ENCODE results near the gene TF.

The TF gene

DNA sequence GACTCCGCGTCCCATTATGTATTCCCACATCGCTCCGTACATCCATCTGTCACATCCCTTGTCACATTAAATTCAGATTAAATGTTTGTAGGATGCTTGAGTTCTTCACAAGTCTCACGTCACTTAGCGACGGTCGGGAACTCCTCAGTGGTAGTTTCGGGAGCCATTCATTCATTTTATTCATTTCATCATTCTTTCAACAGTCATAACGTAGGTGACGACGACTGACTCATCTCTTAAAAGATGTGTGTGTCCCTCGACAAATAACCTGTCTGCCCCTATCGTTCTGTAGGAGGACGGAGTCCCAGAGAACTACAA, 59.1 kb downstream of the TF start:
- no peak for DNase-seq (ENCODE audit: low read depth in 4 of 4, low spot score in 1 of 4)

DNA sequence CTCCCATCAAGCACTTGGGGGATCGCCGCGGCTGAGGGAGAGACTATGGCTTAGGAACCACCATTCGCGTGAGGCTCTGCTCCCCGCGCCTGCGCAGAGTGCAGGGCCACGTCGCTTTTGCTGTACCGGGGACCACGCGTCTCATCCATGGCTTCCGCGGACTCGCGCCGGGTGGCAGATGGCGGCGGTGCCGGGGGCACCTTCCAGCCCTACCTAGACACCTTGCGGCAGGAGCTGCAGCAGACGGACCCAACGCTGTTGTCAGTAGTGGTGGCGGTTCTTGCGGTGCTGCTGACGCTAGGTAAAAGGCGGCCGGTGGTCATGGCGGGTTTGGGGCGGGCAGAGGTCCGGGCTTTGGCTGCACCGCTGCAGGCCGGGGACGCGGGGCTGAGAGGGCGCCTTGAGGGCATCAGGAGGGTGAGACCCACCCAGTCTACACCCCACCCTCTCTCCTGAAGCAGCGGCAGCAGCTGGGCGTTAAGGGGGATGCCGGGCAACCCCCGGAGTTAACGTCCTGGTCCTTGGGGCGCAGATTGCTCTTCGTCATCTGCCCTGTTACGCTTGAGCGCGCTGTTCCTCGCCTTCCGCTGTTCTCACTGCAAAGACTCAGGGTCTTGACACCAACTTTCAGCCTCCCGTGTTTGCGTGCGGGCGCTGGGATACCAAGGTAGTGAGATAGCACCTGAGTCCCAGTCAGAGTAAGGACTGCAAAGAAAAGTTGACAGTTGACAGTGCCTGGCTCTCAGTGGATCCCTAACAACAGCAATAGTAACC, 59.7 kb downstream of the TF start, which contains the start of gene SRPRB:
TSS of gene SRPRB (plus strand) at position 114 of the 774 bp plus-strand sequence. CDS start at position 148, 34 bp downstream.
- DNase-seq (ENCODE audit: low read depth in 4 of 4, low spot score in 1 of 4) = peak; percentile 86 to 94 (median 93)

DNA sequence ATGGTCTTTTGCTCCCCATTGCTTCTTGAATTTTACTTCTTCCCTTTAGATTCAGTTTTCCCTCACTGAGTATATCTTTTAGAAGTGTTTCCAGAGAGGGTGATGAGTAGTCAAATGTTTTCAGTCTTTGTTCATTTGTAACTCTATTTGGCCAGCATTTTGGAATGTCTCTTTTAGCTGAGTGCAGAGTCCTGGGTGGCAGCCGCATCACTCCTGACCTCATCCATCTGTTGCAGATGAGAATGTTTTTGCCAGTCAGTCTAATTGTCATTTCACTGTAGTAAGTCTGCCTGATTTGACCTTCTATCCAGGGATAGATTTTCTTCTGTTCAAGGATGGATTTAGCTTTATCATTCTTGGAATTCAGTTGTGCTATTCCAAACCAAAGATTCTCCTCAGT, 66.7 kb downstream of the TF start:
- no peak for DNase-seq (ENCODE audit: low read depth in 4 of 4, low spot score in 1 of 4)

DNA sequence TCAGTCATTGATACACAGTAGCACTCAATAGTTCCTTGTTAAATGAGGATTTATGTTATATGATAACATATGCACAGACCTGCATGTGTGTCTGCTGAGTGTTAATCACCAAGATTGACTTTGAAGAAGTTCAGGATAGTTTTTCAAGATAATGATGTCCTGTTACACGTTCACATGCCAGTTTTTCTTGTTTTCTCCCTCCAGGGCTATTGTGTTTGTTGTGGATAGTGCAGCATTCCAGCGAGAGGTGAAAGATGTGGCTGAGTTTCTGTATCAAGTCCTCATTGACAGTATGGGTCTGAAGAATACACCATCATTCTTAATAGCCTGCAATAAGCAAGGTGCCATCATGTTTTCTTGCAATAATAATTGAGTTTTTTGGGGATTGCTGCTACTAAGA, 69.2 kb downstream of the TF start:
- DNase-seq (ENCODE audit: low read depth in 4 of 4, low spot score in 1 of 4) = no peak

DNA sequence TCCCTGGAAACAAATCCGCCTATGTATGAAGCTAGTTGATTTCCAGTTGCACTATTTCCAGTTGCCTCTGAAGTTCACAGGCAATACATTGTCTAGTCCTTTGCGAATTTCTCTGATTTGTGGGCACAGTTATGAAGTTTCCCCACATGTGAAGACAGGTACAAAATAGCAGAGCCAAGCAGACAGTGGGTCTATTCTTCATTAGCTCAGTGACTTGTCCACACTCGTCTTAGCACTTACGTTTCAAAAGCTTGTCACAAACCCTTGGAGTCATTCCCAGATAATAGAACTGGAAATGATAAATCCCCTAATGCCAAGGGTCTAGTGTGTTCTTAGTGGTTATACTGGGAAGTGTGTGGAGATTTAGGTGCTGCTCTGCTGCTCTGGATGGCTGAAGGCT, 73.9 kb downstream of the TF start:
- no peak for DNase-seq (ENCODE audit: low read depth in 4 of 4, low spot score in 1 of 4)

DNA sequence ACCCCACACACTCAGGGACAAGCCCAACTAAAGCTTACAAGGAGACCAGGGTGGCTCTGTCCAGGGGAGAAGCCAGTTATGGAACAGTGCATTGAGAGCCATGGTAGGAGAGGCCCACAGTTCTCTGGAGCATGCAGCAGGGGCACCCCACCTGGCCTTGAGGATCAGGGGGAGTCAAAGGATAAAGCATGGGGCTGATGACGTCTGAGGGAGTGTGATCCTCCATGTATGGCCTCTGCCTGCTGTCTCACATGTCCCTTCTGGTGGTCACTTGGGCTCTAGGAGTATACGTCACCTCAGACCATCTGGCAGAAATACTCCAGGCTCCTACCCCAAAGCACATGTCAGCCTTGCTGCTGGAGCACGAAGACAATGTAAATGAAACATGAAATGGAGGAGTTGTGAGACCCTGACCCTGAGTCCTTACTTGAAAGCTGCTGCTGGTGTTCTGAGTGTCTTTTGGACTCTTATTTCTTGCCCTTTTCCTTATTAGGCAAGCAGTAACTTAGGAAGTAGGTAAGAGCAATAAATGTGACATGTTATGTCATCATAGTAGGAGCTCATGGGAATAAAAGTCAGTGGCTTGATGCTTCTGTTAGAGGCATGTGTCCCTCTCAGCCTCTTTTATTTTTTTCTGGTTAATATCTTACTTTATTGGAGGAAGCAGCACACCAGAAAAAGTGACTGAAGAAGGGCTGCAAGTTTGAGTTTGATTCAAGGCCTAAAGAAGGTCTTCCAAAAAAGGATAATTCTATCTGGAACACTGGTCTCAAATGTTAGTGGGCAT, 74.9 kb downstream of the TF start:
- no peak for DNase-seq (ENCODE audit: low read depth in 4 of 4, low spot score in 1 of 4)

DNA sequence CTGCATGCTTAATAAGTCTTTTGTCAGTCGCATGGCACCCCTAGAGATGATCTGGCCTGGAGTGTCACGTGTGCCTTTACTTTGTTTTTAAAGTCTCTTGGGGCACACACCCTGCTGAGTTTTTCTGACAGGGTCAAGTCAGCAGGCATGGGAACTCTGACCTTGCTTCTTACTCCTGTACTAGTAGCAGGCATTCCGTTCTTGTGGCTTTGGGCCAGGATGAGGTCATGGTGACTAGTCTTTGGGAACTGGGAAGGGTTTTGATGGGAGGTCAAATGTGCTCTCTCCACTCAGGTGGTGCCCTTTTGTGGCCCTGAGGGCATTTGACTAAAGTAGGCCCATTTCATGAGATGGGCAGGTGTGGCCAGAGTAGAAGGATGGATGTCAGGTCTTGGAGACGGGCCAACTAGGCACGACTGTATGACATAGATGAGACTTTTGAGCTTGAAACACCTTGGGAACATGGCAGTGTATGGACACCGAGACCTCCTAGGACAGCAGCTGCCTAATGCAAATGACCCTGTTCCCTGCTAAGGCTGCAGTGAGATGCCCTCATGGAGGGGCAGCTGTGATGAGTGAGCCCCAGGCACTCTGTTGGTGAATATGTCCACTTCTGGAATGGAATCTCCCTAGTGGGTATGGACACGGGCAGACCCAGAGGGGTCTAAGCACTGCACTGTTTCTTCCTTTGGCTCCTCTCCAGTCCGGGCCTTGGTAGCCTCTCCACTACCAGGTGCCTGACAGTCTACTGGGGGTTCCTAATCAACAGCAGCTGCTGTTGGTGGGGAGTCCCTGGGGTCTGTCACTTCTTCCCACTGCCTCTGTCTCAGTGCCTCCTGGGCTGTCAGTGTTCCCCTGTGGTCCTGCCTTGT, 75.8 kb downstream of the TF start:
- no peak for DNase-seq (ENCODE audit: low read depth in 4 of 4, low spot score in 1 of 4)

DNA sequence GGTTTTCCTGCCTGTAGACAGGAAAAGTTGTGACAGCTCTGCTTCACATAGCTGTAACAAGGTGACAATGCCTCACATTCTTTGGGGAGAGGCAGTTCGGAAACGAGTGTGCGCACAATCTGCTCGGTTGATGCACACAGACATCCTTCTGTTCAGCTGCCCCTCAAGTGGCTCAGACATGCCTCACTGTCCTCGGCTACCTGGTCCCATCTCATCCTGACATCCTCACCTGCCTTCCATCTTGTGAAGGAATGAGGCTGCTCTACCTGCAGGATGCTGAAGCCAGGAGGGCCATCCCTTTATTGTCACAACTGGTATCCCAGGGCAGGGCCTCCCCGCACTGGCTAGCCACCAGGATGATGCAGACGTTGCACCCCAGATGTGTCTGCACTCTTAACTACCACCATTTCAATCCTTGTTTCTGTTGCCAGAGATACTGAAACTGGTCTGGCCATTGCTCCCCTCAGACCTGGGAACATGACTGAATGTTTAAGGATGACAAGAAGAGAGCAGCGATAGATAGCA, 78.8 kb downstream of the TF start:
- no peak for DNase-seq (ENCODE audit: low read depth in 4 of 4, low spot score in 1 of 4)

DNA sequence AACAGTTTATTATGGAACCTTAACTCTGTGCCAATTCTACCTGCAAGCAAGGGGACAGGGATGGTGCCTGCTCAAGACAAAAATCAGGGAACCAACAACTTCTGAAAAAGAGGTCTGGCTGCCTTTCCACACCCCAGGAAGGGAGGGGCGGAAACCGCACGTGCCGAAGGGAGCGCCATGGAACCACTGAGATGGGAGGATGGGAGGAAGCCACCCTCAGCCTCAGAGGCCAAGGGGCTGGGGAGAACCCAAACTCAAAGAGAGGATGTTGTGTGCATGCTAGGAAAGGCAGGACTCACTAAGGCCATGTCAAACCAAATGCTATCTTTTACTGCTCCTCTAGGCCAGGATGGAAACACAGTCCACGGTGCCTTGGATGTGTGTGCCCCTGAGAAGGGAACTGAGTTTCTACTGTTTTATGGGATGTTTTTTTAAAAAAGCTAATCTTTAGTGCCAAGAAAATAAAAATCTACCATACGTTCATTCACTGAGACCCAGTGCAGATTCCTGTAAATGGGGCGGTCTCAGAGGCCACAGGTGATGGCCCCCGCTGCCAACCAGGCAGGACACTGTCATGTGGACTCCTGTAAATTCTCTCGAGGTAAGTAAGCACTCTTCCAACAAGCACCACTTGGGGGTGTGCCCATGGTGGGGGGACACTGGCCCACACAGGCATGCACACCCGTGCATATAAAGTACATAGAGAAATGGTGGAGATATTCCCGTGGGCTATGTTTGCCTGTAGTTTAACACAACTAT, 80.0 kb downstream of the TF start:
- no peak for DNase-seq (ENCODE audit: low read depth in 4 of 4, low spot score in 1 of 4)

DNA sequence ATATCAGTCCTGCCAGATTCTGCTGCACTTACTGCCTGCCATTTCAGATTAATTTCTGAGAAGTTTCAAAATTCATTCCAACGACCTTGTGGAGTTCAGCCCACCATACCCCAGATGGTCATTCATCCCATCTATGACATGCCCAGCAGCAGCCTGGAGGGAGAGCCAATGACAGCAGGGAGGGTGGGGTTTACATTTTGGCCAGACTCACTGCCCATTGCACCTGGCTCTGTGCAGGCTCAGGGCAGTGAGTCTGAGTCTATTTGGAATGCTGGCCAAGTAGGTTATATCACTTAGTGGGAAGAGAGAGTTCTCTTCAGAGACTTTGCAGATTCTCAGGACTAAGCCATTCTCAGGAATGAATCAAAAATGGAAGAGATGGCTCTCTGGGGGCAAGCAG, 80.9 kb downstream of the TF start:
- no peak for DNase-seq (ENCODE audit: low read depth in 4 of 4, low spot score in 1 of 4)

DNA sequence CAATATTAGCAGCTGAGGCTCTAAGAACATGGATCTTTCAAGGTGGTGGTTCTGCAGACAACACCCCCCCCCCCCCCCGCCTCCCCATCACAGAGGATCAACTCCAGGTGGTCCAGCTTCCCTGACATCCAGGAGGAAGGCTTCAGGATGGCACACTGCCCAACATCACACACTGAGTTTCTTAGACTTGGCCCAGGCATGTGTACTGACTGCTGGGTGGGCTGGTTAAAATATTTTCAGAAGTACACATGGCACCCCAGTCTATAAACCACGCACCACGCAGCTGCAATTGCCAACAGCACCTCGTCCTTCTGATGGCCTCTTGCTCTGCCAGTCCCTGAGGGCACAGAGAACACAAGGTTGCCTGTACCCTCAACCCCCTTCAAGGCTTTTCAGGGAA, 81.5 kb downstream of the TF start:
- no peak for DNase-seq (ENCODE audit: low read depth in 4 of 4, low spot score in 1 of 4)

DNA sequence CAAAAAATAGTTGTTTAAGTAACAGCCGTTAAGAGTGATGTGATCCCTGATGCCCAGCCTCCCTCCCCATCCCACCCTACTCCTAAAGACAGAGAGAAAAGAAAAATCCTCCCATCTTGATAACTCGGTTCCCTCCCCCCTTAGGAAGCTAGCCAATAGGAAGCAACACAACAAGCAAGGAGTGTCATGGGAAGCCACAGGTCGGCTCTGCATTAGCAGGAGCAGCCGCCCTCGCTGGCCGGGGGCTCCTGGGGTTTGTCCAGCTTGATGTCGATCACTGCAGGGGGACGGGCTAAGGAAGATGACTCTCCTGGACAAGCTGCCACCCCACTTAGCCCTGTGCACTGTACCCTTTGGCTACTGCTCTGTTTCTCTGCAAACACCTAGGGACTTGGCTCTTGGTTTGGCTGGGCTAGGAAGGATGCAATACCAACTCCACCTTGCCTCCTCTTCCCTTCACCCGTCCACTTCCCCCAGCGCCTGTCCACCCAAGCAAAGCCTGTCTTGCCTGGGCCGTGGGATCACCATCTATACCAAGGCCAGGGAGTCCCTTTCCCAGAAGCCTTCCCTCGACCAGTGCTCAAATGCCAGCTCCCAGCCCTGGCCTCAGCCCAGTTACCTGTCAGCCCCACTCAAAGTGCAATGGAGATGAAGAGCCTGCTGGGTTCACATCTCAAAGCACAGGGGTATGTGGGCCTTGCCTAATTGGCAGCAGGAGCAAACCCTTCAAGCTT, 82.5 kb downstream of the TF start:
- no peak for DNase-seq (ENCODE audit: low read depth in 4 of 4, low spot score in 1 of 4)

DNA sequence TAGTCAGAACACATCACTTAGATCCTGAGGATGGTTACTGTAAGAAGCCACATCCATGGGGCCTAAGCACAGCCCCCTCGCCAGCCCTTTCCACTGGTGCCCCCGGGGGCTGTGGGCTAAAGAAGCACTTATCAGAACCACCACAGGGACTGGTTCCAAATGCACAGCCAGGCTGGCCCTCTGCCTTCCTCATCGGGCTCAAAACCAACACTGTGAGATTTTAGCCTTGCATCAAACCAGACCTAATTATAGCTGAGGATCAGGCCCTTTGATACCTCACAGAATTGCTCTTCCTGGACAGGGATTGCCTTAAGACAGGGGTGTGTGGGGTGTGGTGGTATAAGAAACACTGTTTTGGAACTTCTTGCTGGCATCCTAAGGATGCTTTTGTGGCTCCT, 83.1 kb downstream of the TF start:
- no peak for DNase-seq (ENCODE audit: low read depth in 4 of 4, low spot score in 1 of 4)

DNA sequence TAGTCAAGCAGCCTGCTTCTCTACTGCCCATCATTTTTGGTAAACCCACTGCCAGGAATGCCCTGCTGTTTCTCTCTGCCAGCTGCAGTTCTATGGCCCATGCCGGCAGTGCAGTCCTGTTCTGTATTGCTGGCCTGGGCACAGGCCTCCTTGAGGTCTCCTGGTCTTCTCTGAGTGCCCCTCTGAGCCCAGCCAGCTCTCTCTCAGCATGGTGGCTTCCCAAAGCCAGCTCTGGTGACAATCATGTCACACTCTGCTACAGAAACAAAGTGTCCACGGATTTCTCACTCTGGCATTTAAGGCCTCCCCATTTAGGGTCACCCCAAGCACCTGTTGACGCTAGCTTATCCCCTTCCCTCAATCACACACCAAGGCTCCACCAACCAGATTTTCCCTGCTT, 83.9 kb downstream of the TF start:
- DNase-seq (ENCODE audit: low read depth in 4 of 4, low spot score in 1 of 4) = no peak

DNA sequence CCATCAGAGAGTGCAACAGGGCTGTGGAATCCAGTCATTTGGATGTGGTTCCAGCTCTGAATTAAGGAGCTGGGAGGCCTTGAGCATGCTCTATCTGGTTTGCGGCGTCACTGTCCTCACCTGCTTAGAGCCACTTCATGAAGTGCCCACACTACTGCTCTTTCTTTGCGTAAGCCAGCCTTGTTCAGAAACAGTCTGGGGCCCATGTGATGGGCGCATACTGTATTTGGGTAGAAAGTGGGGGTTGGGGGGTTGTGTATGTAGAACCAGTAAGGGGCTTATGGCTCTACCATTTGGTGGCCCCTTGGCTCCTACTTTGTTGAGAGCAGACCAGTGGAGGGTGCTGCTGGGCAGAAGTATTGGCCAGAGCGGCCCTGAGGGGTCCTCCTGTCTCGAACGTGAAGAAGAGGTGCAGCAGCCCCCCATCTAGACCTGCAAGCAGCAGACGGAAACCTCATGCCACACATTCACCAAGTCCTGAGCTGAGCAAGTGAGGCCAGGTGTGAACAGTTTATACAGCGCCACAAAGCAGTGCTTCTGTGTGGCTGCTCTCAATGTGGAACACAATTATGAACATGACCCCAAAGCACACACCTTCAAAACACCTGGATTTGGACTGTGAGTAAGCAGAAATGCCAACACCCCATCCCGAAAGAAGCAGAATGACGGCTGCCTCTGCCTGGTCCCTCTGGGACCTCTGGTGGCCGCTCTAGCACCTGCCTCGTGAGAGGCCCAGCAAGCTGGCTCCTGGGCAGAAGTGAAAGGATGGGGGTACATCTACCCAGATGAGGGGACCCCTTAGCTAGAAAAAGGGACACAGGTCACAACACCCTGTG, 86.0 kb downstream of the TF start:
- DNase-seq (ENCODE audit: low read depth in 4 of 4, low spot score in 1 of 4) = no peak

DNA sequence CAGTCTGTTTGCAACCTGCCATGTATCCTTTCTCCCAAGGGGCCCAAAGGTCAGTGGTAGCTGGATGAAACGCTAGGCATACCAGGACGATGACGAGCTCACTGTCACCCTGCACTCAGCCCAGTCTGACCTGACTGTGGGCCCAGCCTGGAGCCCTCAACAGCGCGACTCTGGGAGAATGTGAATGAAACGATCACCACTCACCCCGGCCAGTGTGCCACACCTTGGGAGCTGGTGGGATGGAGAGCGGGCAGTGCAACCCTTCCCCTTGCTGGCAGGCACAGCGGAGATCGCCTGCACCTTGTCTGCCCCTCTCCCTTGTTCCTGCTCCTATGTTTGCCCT, 86.6 kb downstream of the TF start:
- DNase-seq (ENCODE audit: low read depth in 4 of 4, low spot score in 1 of 4) = no peak

DNA sequence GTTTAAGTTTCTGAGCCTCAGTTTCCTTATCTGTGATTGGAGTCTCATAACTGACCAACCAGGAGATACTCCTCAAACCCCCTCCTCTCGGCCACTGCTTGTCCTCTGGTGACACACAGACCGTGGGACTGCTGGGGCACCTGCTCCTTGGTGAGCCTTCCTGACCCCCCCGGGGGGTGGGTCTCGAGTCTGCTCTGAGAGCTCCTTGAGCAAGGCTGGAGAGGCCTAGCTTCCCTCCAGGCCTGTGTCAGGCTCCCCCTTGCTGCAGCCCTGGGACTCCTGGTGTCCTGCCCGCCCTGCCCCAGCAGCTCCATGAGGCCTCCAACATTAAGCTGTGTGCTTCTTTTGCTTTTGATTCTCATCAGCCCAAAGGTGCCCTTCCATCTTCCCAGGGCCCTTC, 87.1 kb downstream of the TF start:
- DNase-seq (ENCODE audit: low read depth in 4 of 4, low spot score in 1 of 4) = no peak

DNA sequence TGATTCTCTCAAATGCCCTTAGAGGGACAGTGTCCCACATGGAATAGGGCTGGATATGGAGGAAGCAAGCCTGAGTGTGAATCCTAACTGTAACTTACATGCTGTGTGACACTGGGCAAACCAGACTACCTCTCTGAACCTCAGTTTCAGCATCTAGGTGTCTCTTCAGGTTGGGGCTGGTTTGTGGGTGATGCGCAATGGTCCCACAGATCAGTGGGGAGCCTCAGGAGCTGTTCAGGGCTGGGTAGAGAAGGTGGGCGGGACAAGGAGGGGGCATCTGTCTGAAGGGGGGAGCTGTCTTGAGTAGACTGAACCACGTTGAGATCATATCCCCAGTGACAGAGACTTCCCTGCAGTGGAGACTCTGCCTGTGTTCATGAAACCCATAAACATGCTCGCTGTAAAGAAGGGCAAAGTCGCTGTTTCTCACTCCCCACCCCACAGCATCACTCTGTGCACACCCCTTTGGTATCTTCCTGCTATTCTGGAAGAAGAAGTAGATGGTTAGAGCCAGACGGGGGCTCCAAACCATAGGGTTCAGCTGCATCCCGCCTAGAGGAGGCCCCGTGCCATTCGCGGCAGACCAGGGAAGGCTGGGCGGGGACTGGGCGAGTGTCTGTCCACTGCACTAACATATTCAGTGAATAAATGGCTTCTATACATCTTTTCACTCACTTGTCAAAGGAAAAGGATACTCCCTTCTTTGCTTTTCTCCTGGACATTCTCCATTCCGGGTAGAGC, 87.9 kb downstream of the TF start:
- no peak for DNase-seq (ENCODE audit: low read depth in 4 of 4, low spot score in 1 of 4)
